Activated naive CD8-positive, alpha-beta T cell treated with anti-CD3 and anti-CD28 coated beads, Interleukin-2, amount 10 ng/mL, durations not matched to agents 7 days and 5 days (primary cell): ENCODE data around the gene ZNRF3. TPM values are rescaled to one million over a fixed set of nuclear protein-coding genes. Genes with fewer than 3 reads are reported as not detected.
A peak's percentile ranks its signal among the peaks of the same experiment; 100 is the strongest.
"Not testable (repeated sequence)": the region's sequence is repeated elsewhere in the genome, so short reads cannot be mapped to it uniquely, and the experiment has no call there.

Experiments
- ATAC-seq: fragments of 150-1000 bp; cut with Tn5 transposase; one replicate; pipeline ENCODE4 v1.10.0; 2021; ENCODE audit warnings: low read depth, moderate library complexity
- POLR2A ChIA-PET: fragments of 350-600 bp; sonication (Branson Sonifier 250); formaldehyde crosslinking; loops from one replicate; lab custom pipeline; 2021; ENCODE audit warnings: antibody characterized with exemption; lab: Charles Lee
- DNase-seq: peaks from one replicate; pipeline ENCODE4 v3.0.0; 2021
- H3K27ac Mint-ChIP-seq: one replicate; pipeline ENCODE4 v1.8.0; 2022; ENCODE audit warnings: mild to moderate bottlenecking, mixed read lengths
- H3K27me3 Mint-ChIP-seq: one replicate; pipeline ENCODE4 v1.8.0; 2022; ENCODE audit warnings: mild to moderate bottlenecking, moderate library complexity, mixed read lengths
- H3K36me3 Mint-ChIP-seq: one replicate; pipeline ENCODE4 v1.8.0; 2021; ENCODE audit warnings: mild to moderate bottlenecking, mixed read lengths
- H3K4me1 Mint-ChIP-seq: one replicate; pipeline ENCODE4 v1.8.0; 2021; ENCODE audit warnings: mixed read lengths
- H3K4me3 Mint-ChIP-seq: one replicate; pipeline ENCODE4 v1.8.0; 2022; ENCODE audit warnings: mild to moderate bottlenecking, moderate library complexity, mixed read lengths
- H3K9me3 Mint-ChIP-seq: one replicate; pipeline ENCODE4 v1.8.0; 2021; ENCODE audit warnings: mixed read lengths
- total RNA-seq, 2 experiments: library from RNA; stranded (reverse); gene quantifications; one replicate each; pipeline ENCODE4 v1.2.3, GENCODE V29; 2021

ZNRF3 gene
- total RNA-seq, 2 experiments from 2014 or later, result 1.0 to 1.1 TPM

DNA sequence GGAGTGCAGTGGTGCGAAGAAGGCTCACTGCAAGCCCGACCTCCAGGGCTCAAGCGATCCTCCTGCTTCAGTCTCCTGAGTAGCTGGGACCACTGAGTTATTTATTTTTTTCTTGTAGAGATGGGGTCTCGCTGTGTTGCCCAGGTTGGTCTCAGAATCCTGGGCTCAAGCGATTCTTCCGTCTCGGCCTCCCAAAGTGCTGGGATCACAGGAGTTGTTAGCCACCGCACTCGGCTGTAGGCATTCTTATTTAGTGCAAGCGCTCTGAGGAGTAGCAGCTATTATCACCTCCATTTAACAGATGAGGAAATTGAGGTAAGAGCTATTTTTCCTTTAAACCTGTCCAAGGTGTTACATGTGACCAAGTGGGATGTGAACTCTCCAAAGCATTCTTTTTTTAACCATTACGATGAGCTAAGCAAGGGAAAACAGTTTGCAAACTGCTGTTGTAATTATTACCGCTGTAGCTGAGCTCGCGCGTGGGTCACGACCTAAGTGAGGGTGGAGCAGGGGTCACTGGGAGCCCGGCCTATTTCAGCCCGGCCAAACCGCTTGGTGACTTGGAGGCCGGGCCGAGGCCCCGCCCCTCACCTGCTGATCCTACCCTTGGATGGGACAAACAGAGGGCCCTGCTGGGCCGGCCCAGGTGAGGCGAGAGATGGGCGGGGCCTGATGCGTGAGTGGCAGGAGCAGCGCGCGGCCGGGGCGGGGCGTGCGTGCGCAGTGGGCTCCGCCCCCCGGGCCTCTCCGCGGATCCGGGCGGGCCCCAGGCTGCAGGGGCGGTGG, 189.0 kb downstream of the ZNRF3 start:
- Mint-ChIP-seq H3K36me3 (no peaks in the 10 kb centered on the region), H3K27ac (no peak overlapping the region), H3K27me3 (peaks cover 73% of the 10 kb centered on the region), H3K4me1 (peaks cover 15% of the 10 kb centered on the region), H3K9me3 (no peaks in the 10 kb centered on the region), H3K4me3 (peak overlapping the region; percentile 78)
- ATAC-seq (peak; percentile 94), DNase-seq (peak; percentile 92)
- POLR2A ChIA-PET, result interaction anchor here (0.6 to 1.2 kb wide), 4 partner anchors 44 to 272 kb away, joined by 3 to 4 read pairs (median 4); partner anchors contain the start of gene XBP1

DNA sequence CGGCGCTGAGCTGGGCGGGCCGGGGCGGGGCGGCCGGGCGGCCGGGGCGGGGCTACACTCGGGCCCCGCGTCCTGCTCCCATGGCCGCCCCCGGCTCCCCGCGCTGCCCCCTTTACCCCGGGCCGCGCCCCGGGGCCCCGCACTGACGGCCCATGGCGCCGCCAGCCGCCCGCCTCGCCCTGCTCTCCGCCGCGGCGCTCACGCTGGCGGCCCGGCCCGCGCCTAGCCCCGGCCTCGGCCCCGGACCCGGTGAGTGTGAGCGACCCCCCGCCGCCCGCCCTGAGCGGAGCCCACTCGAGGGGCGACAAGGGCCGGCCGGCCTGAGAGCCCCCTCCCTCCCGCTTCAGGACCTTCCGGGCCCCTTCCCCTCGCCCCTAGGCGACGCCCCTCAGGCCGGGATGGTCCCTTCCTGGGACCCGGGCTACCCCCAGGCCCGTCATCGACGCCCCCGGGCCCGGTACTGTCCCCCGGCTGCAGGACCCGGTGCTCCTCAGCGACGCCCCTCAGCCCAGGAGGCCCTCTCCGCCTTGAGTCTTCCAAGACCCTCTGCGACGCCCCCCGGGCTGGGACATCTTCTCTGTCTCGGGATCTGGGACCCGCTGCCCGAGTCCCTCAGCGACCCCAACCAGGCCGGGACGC, 189.7 kb downstream of the ZNRF3 start, which contains the start of gene KREMEN1:
TSS of gene KREMEN1 (plus strand) at position 57 of the 639 bp plus-strand sequence. CDS start at position 153, 96 bp downstream.
- H3K27ac Mint-ChIP-seq, result no peak within 1 kb of the TSS
- ATAC-seq (no peak), DNase-seq (no peak)
- peaks cover 75% of the 10 kb centered on the region for H3K27me3 Mint-ChIP-seq
- POLR2A ChIA-PET, result interaction anchor here (0.6 to 1.0 kb wide), 3 partner anchors 43 to 251 kb away, joined by 3 to 4 read pairs (median 4); no protein-coding TSS in a partner anchor
- no peaks in the 10 kb centered on the region for H3K36me3 Mint-ChIP-seq
- peak within 1 kb of the TSS; percentile 78 for H3K4me3 Mint-ChIP-seq
- H3K4me1 Mint-ChIP-seq, result peaks cover 15% of the 10 kb centered on the region
- H3K9me3 Mint-ChIP-seq, result no peaks in the 10 kb centered on the region

DNA sequence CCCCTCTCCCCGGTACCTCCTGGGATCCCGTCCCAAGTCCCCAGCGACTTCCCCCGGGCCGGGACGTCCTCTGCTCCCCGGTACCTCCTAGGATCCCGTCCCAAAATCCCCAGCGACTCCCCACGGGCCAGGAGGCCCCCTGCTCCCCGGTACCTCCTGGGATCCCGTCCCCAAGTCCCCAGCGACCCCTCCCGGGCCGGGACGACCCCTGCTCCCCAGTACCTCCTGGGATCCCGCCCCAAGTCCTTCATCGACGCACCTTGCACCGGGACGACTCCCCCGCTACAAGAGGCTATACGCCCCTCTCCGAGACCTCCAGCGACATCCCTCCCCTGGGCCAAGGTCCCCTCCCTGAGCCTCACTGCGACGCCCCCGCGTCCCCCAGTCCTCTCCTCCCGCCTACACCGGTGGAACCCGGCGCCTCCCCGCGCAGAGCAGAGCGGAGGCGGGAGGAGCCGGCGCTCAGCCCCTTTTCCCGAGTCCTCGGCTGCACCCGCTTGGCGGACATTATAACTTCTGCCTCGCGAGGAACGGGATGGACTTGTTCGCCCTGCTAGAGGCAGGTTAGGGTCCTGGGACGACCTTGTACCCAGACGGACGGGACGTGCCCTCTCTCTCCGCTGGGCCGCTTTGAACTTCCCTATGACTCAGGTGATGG, 190.4 kb downstream of the ZNRF3 start:
- DNase-seq, result peak; percentile 44
- no peak for ATAC-seq
- no peaks in the 10 kb centered on the region for H3K36me3 Mint-ChIP-seq
- peak overlapping the region; percentile 65 for H3K4me3 Mint-ChIP-seq
- H3K4me1 Mint-ChIP-seq, result peaks cover 15% of the 10 kb centered on the region
- H3K9me3 Mint-ChIP-seq, result no peaks in the 10 kb centered on the region
- H3K27me3 Mint-ChIP-seq, result peaks cover 82% of the 10 kb centered on the region
- POLR2A ChIA-PET, result no interaction called here
- H3K27ac Mint-ChIP-seq, result no peak overlapping the region

DNA sequence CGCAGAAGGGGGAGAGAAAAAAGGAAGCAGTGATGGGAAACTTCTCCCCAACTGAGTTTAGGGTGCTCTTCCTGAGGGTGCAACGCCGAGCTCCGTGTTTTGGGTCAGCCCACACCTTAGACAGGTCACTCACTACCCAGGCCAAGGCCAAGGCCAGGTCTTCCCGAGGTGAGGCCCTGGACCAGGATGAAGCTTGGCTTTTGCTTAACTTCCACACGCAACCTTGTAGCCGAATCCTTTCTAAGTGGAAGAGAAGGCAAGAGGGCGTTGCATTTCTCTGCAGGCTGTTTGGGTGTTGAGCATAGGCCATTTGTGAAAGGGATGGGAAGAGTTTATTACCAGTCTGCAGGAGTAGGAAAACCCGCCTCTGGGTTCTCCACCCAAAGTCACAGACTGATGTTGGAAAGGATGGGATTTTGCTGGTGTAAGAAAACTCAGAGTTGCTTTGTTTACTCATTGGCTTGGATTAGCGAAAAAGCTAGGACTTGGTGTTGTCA, 191.0 kb downstream of the ZNRF3 start:
- DNase-seq, result no peak
- no peaks in the 10 kb centered on the region for H3K9me3 Mint-ChIP-seq
- H3K27ac Mint-ChIP-seq, result no peak overlapping the region
- POLR2A ChIA-PET, result no interaction called here
- no peaks in the 10 kb centered on the region for H3K36me3 Mint-ChIP-seq
- peaks cover 80% of the 10 kb centered on the region for H3K27me3 Mint-ChIP-seq
- ATAC-seq, result no peak
- peaks cover 17% of the 10 kb centered on the region for H3K4me1 Mint-ChIP-seq
- peak overlapping the region; percentile 65 for H3K4me3 Mint-ChIP-seq

DNA sequence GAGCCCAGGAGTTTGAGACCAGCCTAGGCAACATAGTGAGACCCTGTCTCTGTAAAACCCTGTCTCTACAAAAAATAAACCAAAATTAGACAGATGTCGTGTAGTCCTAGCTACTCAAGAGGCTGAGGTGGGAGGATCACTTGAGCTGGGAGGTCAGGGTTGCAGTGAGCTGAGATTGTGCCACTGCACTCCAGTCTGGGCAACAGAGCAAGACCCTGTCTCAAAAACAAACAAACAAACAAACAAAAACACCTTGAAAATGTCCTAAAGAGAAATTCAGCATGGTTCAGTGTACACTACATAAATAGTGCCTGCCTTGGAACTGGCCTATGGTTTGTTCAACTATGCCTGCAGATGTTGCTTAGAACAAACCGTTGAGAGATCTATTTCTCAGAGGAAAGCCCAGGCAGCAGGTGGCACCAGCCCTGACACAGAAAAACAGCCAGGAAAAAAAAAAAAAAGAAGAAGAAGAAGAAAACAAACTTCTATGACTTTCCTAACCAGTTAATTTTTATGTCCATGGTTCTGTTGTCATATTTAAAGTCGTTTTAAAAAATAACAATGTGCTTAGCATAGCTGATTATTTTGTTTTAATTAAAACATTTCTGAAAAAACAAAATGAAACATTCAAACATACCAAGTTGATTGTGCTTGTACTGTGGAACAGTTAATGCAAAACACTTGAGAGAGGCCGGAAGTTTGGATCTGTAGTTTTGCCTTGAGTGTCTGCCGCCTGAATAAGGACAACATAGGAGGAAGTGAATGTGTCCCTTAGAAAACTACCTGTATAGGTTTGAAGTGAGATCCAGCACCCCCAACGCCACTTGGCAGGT, 194.9 kb downstream of the ZNRF3 start:
- POLR2A ChIA-PET, result no interaction called here

DNA sequence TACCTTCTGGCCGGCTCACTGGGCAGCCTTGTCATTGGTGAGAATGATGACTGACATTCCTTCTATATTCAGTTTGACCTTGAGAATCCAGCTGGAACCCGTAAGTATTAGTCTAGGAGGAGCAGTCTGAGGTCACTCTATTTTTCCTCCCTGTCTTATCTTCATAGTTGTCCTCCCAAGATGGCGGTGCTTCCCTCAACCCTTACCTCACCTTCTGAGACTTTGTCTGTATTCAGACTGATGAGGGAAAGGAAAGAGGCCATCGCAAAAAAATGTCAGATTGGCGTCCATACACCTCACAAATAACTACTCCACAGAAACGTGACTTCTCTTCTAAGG, 195.5 kb downstream of the ZNRF3 start:
- H3K27me3 Mint-ChIP-seq, result peaks cover 71% of the 10 kb centered on the region

More for the DNA sequence above, 194.9 kb downstream of the ZNRF3 start:
- no peak for ATAC-seq
- Mint-ChIP-seq H3K27me3 (peaks cover 75% of the 10 kb centered on the region), H3K36me3 (no peaks in the 10 kb centered on the region), H3K4me1 (peaks cover 3% of the 10 kb centered on the region), H3K9me3 (no peaks in the 10 kb centered on the region), H3K4me3 (no peak overlapping the region), H3K27ac (no peak overlapping the region)
- no peak for DNase-seq

DNA sequence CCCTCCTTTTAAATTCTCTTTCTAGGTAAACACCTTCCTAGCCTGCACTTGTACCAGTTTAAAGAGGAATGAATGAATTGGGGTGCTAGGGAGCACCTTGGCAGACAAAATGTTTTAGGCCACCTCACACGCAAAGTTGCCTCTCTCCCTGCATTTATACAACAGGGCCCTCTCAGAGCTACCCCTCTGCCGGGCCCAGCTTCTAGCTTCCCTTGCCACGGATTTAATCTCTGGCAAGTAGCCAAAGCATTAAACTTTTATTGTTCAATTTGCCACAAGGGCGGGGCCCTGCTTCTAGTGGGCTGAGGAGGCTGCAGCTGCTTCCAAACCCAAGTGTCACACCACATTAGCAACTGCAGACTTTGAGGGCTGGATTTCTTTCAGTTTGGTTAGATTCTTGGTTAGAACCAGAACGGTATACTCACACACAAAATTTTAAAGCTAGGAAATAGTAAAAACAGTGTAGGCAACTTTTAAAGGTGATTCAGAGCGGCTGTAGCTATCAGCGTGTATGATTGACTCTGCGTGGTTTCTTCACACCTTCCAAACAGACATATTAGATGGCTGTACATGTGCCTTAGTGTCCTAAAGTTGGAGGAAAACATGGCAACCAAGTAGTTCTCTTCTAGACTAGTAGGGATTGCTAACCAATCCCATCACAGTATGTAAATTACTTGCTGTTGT, 196.0 kb downstream of the ZNRF3 start:
- Mint-ChIP-seq H3K4me3 (no peak overlapping the region), H3K27ac (no peak overlapping the region), H3K36me3 (no peaks in the 10 kb centered on the region), H3K9me3 (no peaks in the 10 kb centered on the region), H3K27me3 (peaks cover 66% of the 10 kb centered on the region), H3K4me1 (peaks cover 8% of the 10 kb centered on the region)
- POLR2A ChIA-PET, result no interaction called here
- ATAC-seq (no peak), DNase-seq (no peak)

More for the DNA sequence above, 195.5 kb downstream of the ZNRF3 start:
- DNase-seq, result no peak
- ATAC-seq, result no peak
- Mint-ChIP-seq H3K36me3 (no peaks in the 10 kb centered on the region), H3K27ac (no peak overlapping the region), H3K4me3 (no peak overlapping the region), H3K9me3 (no peaks in the 10 kb centered on the region), H3K4me1 (peaks cover 6% of the 10 kb centered on the region)
- POLR2A ChIA-PET, result no interaction called here

DNA sequence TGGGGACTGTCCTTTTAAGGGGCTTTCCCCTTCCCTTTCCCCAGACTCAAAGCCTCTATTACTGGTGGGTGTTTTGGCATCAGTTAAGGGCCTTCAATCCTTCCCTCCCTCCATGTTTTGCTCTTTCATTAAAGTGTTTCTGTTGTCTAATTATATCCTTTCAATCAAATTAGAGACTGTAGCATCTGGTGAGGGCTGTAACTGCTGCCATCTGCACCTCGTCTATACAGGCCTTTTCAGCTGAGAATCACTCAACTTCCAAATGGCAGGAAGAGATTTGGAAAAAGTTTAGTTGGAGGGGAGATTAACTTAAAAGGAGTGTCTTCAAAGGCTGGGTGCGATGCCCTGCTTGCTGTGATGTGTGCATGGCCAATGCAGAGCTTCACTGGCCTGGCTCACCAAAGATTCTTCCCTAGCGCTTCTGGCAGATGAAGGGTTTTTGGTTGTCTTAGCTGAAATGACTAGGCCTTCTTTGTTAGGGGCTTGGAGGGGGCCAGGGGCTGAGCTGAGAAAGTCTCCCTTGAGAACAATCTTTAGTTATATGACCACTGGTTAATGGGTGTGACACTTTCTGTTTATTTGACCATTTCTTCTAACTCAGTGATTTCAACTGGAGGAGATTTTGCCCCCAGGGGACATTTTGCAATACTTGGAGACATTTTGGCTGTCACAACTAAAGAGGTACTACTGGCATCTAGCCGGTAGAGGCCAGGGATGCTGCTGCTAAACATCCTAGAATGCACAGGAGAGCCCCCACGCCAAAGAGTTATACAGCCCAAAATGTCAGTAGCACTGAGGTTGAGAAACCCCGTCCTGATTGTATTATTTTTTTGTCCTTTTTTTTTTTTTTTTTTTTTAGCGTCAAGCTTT, 197.0 kb downstream of the ZNRF3 start:
- Mint-ChIP-seq H3K27ac (no peak overlapping the region), H3K4me3 (no peak overlapping the region), H3K36me3 (no peaks in the 10 kb centered on the region), H3K27me3 (peaks cover 59% of the 10 kb centered on the region), H3K9me3 (no peaks in the 10 kb centered on the region), H3K4me1 (peaks cover 8% of the 10 kb centered on the region)
- ATAC-seq, result no peak
- POLR2A ChIA-PET, result no interaction called here
- no peak for DNase-seq

DNA sequence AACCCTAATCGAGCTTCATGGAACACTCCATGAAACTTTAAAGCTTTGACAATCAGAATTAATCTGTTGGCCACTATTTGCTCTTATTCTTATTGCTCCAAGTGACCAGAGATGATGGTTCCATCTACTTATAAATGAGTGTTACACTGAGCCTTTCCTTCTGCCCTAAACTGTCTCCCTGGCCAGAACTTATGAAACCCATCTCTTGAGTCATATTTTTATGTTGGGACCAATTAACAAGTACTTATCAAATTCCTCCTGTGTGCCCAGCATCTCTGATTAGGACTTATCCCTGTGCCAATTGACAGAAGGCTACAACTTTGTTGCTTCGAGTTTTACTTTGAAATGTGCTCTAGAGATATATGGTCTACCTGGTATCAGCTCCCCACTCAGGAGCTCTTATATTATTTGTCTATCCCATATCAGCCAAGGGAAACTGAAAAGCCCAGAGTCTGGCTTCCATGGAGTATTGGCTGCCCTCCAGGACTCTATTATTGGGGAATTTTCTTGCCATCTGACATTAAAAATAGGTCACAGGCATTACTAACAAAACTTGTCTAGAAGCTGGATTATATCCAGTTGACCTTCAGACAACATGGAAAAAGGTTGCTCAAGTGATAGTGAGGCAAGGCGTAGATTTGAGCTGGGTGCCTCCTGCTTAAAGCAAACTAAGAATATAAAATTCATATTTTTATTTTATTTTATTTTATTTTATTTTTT, 198.3 kb downstream of the ZNRF3 start:
- POLR2A ChIA-PET, result no interaction called here
- Mint-ChIP-seq H3K36me3 (no peaks in the 10 kb centered on the region), H3K4me3 (no peak overlapping the region), H3K27me3 (peaks cover 48% of the 10 kb centered on the region), H3K9me3 (no peaks in the 10 kb centered on the region), H3K4me1 (peaks cover 8% of the 10 kb centered on the region), H3K27ac (no peak overlapping the region)
- no peak for ATAC-seq
- DNase-seq, result no peak

DNA sequence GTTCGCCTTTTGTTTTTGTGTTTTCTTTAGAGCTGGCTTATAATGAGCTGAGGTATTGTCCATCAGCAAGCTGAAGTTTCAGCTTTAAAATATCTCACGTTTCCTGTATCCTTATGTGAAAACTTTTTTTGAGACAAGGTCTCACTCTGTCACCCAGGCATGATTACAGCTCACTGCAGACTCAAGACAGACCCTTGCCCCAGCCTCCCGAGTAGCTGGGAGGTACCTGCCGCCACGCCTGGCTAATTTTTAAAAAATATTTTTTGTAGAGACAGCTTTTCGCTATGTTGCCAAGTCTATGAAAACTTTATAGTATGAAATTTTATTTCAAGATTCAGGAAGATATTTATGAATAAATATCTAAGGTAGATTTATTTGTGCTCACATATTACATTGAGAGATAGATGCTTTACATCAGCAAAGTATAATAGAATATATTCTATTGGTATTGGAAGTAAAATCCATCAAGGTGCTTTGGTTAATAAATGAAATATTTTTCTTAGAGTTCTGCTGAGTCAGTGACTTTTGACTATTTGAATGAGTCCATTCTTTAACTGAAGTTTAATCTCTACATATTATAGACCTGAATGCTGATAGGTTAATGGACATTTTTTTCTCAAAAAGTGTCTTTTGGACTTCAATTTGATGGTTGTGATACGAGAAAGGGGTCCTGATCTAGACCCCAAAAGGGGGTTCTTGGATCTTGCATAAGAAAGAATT, 199.6 kb downstream of the ZNRF3 start:
- Mint-ChIP-seq H3K9me3 (no peaks in the 10 kb centered on the region), H3K36me3 (no peaks in the 10 kb centered on the region), H3K27me3 (peaks cover 41% of the 10 kb centered on the region), H3K4me1 (peaks cover 8% of the 10 kb centered on the region), H3K27ac (no peak overlapping the region), H3K4me3 (no peak overlapping the region)
- ATAC-seq (no peak), DNase-seq (no peak)
- POLR2A ChIA-PET, result no interaction called here

DNA sequence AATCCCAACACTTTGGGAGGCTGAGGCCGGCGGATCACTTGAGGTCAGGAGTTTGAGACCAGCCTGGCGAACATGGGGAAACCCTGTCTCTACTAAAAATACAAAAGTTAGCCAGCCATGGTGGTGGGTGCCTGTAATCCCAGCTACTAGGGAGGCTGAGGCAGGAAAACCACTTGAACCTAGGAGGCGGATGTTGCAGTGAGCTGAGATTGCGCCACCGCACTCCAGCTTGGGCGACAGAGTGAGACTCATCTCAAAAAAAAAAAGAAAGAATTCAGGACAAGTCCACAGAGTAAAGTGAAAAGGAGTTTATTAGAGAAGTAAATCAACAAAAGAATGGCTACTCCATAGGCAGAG, 200.2 kb downstream of the ZNRF3 start:
- H3K27me3 Mint-ChIP-seq, result peaks cover 36% of the 10 kb centered on the region
- ATAC-seq, H3K27ac Mint-ChIP-seq: not testable (repeated sequence)

More for the DNA sequence above, 200.2 kb downstream of the ZNRF3 start:
- H3K36me3 Mint-ChIP-seq, H3K9me3 Mint-ChIP-seq, DNase-seq, POLR2A ChIA-PET, H3K4me1 Mint-ChIP-seq, H3K4me3 Mint-ChIP-seq: not testable (repeated sequence)
